GM20431 (cell line): ENCODE data around the gene USP4.
"Not testable (repeated sequence)": the region's sequence is repeated elsewhere in the genome, so short reads cannot be mapped to it uniquely, and the experiment has no call there.

ENCODE experiments used
- in situ Hi-C: fragments of 300-500 bp; cut with MseI, MboI; formaldehyde crosslinking; loops from one replicate; pipeline ENCODE4 v1.15.0; 2020; ENCODE audit warnings: low sequenced_read_pairs; ENCODE audit not compliant: unreplicated experiment

The USP4 gene, protein sequence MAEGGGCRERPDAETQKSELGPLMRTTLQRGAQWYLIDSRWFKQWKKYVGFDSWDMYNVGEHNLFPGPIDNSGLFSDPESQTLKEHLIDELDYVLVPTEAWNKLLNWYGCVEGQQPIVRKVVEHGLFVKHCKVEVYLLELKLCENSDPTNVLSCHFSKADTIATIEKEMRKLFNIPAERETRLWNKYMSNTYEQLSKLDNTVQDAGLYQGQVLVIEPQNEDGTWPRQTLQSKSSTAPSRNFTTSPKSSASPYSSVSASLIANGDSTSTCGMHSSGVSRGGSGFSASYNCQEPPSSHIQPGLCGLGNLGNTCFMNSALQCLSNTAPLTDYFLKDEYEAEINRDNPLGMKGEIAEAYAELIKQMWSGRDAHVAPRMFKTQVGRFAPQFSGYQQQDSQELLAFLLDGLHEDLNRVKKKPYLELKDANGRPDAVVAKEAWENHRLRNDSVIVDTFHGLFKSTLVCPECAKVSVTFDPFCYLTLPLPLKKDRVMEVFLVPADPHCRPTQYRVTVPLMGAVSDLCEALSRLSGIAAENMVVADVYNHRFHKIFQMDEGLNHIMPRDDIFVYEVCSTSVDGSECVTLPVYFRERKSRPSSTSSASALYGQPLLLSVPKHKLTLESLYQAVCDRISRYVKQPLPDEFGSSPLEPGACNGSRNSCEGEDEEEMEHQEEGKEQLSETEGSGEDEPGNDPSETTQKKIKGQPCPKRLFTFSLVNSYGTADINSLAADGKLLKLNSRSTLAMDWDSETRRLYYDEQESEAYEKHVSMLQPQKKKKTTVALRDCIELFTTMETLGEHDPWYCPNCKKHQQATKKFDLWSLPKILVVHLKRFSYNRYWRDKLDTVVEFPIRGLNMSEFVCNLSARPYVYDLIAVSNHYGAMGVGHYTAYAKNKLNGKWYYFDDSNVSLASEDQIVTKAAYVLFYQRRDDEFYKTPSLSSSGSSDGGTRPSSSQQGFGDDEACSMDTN

DNA sequence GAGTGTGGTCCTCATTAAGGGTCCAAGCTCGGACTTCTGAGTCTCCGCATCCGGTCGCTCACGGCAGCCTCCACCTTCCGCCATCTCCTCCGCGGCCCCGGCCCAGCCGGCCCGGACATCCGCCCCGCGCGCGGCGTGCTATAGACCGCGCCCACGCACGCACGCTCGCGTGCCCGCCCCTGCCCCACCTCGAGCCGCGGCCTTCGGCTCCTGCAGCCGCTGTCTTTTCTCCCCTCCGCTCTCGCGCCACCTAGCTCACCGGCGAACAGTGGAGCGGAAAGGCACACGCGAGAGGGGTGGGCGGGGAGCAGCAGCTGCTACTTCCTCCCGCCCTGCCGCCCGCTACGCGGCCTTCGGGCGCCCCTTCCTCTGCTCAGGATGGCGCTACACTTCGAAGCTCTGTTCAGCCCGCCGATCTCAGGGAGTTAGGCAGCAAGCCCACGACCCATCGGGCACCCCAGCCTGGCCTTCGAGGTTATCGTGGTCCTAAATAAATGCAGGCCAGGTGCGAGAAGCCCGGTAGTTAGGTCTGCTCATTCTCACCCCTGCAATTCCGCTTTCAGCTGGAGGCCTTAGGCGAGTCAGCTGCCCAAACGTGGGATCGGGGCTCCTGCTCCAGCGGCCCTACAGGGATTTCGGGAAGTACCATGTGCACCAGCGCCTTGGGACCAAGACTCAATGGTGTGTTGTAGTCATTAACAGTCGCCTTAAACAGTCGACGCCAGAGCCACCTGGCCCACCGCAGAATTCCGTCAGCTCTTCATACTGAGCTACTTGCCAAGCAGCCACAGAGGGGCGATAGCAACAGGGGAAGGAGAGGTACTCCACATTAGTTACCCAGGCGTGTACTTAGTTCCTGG, at the start of gene USP4:
USP4 (minus strand) TSS at position 113 of the 860 bp plus-strand sequence; CDS start at position 84, 29 bp downstream.
- in situ Hi-C loops: no loop called here

DNA sequence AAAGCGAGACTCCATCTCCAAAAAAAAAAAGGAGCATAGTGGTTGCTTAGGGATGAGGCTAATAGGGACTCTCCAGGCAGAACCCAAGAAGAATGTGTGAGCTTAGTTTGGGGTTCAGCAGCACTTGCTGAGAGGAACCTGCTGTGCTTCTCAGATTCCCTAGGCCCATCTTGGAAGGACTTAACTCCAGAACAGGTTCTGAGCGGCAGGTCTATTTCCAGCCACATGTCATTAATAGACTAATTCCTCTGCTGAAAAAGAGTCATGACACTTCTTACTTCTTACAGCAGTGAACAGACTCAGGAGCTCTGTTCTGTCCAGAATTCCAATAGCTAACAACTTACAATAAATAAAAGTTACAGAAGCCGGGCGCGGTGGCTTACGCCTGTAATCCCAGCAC, 49.4 kb upstream of the USP4 start:
- in situ Hi-C loops: no loop called here

DNA sequence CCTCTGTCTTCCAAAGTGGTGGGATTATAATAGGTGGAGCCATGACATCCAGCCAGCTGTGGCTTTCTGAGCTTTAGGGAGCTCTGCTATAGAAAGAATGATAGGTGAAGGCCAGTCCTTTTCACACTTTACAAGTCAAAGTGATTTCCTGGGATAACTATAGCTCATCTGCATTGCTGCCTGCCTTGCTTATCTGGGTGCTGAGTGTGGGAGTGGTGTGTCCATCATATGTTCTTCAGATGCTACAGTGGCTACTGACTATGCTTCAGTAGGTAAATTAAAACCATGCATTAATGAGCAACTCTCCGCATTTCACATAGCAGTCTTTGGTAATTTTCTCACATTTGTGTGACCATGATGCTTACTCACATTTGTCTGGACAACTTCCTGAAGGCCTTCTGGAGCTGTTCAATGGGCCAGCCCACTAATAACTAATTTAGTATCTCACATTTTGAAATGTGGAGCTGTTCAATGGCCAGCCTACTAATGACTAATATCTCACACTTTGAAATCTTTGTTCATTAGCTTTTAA, 48.5 kb upstream of the USP4 start:
- in situ Hi-C loops: no loop called here

DNA sequence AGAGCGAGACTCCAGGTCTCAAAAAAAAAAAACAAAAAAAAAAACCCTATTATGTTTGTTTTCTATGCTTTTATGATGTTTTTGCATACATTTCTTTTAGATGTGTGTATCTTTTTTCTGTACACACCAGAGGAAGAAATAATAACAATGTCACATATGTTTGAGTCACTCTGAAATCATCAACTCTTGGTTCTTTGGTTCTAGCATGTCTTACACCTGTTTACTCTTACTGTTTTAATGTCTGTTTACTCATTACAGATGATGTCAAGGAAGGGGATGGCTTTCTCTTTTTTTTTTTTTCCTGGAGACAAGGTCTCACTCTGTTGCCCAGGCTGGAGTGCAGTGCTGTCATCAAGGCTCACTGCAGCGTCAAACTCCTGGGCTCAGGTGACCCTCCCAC, 47.9 kb upstream of the USP4 start:
- in situ Hi-C loops: no loop called here

DNA sequence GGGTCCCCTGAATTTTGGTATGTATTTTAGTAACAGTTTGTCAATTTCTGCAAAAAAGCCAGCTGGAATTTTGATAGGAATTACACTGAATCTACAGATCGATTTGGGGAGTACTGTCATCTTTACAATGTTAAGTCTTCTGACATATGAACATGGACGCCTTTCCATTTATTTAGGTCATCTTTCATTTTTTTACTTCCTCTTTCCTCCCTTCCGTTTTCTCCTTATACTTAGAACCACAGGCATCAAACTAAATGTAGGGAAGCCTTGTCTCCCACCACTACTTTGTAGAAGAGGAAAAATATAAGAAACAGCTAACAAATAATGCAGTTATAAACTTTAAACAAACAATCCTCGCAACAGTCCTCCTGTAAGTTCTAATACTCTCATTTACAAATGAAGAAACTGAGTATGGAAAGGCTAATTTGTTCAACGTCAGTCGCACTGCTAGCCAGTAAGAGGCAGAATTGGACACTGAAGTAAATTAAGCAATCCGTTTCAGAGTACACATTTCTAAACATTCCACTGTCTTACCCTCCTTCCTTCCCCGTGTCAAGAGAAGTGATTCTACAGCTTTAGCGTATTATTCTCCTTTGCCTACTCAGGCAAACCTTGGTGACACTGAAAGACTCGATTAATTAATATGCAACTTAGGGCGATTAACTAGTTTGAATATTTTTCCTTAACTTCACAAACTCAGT, 46.4 kb upstream of the USP4 start:
- in situ Hi-C loops: no loop called here

DNA sequence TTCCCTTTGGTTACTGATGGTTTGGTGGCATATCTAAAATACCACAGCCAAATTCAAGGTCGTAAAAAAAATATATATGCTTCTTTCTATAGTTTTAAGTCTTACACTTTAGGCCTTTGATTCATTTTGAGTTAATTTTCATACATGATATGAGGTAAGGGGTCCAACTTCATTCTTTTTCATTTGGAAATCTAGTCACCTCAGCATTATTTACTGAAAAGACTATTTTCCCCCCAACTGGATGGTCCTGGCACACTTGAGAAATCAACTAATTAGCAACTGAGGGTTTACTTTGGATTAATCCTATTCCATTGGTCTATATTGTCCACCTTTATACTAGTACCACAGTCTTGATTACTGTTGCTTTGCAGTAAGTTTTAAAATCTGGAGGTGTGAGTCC, 45.8 kb upstream of the USP4 start:
- in situ Hi-C loops: no loop called here

DNA sequence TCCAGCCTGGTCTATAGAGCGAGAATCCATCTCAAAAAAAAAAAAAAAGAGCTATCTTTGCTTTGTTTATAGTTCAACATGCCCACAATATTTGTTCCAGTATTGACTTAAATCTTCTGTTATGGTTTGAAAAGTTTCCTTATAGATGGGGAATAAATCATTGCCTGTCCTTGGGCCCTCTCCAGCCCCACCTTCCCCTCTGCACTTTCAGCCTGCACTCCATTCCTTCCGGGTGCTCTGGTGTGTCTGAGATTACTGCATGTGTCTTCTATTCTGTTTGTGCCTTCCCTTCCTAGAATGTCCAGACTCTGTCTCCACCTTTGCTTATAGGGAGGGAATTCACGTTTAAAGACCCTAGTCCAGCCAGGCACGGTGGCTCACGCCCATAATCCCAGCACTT, 43.5 kb upstream of the USP4 start:
- in situ Hi-C loops: no loop called here

DNA sequence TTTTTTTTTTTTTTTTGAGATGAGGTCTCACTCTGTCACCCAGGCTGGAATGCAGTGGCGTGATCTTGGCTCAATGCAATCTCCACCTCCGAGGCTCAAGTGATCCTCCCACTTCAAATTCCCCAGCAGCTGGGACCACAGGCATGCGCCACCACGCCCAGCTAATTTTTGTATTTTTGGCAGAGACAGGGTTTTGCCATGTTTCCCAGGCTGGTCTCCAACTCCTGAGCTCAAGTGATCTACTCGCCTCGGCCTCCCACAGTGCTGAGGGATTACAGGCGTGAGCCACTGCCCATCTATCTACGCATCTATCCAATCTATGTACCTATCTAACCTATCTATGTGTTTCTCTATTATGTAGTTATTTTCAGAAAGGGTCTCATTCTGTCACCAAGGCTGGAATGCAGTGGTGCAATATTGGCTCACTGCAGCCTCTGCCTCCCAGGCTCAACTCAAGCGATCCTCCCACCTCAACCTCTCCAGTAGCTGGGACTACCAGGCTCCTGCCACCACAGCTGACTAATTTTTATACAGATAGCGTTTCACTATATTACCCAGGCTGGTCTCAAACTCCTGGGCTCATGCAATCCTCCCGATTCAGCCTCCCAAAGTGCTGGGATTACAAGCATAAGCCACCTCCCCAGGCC, 38.5 kb upstream of the USP4 start:
- in situ Hi-C loops: no loop called here

DNA sequence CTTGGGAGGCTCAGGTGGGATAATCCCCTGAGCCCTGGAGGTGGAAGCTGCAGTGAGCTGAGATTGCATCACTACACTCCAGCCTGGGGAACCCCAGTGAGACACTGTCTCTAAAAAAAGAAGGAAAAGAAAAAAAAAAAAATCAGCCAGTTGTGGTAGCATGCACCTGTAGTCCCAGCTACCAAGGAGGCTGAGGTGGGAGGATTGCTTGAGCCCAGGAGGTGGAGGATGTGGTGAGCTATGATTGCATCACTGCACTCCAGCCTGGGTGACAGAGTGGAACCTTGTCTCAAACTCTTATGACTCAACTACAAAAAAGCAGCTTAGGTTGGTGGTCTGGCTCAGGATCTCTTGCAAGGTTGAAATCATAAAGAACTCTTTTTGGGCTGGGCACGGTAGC, 37.6 kb upstream of the USP4 start:
- in situ Hi-C loops: no loop called here

DNA sequence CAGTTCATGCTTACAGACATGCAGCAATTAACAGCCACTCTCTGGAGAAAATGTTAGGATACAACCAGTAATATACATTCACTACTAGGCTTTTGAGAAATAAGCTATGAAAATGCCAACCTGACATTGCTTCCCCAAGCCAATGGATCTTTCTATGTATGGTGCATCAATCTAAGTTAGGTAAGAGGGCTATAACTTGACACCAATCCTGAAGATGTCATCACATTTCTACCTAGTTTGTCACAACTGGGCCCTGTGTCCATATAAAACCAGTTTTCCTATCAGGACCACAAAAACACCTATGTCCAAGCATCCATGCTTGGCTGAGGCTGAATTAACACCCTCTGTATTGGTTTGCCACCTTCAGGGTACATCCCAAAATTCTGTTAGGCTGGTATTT, 32.1 kb upstream of the USP4 start:
- in situ Hi-C loops: no loop called here

DNA sequence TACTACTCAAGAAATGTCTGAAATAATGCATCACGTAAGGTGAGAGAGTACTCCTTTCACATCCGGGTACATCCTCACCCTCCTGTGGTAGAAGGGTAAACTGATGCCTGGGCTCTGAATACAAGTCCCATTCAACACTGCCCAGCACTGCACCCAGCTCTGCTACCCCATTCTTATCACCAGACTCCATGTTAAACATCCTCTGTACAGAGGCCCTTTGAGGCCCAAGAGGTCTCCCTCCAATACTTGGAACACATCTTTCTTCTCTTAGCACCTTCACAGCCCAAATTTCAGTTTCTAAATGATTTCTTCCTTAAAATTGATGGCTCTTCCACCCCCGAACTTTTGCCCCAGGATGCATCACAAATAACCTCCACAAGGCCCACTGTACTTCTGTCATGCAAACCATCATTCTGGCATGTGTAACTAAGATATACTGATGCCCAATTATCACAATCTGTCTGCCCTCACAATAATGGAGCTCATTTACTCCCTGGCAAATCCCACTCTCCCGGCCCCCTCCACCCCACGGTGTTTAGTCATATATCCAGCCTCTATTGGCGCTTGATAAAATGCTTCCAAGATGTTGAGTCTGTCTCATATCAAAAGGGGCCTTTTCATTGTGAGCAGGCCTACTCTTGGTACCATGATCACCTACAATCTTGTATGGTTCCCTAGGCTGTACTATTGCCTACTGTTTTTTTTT, 30.9 kb upstream of the USP4 start:
- in situ Hi-C loops: no loop called here

DNA sequence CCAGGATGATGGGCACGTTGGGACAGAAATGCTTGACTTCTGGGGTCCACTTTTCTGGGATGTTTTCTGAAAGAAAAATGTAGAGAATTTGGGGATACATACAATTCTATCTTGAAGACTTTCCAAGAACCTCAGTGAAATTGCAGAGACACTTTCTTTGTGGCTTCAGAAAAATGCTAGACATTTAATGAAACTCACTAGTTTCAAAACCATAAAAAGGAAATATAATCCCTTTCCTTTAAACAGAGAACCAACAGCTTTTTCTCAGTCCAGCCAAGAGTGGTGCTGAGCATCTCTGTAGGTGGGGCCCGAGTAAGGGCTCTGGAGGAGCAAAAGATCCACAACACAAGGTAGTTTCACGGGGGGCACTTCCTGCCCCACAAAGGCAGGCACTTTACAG, 22.7 kb upstream of the USP4 start:
- in situ Hi-C loops: no loop called here

DNA sequence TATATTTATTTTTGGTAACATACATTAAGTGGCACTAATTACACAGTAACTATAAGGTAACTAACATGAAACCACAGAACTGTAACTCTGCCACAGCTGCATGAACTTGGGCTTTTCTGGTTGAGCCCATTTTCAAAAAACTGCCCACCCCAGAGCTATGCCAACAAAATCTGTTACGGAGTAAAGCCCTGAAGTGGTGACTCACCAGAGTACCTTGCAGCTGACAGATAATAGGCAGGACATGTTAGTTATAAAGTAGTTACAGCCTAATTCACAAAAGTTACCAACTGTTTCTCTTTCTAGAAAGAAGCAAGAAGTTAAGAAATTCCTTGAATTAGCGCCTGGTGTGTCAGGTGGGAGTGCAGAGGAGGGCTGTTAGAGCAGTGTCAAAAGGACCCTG, 19.8 kb upstream of the USP4 start:
- in situ Hi-C loops: no loop called here

DNA sequence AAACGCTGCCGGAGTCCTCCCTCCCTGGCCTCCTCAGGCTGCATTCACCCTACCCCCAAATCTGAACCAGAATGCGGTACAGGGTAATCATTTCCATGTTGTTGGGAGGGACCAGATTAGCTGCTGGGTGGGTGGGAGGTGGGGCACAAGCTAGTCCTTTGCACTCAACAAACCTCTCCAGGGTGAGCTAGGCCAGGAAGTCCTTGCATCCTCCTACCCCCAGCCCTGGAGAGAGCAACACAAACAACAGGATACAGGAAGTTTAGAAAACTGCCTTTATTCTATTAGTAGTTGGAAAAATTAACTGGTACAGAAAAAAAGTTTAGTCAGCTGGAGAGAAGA, 19.0 kb upstream of the USP4 start:
- in situ Hi-C loops: no loop called here

DNA sequence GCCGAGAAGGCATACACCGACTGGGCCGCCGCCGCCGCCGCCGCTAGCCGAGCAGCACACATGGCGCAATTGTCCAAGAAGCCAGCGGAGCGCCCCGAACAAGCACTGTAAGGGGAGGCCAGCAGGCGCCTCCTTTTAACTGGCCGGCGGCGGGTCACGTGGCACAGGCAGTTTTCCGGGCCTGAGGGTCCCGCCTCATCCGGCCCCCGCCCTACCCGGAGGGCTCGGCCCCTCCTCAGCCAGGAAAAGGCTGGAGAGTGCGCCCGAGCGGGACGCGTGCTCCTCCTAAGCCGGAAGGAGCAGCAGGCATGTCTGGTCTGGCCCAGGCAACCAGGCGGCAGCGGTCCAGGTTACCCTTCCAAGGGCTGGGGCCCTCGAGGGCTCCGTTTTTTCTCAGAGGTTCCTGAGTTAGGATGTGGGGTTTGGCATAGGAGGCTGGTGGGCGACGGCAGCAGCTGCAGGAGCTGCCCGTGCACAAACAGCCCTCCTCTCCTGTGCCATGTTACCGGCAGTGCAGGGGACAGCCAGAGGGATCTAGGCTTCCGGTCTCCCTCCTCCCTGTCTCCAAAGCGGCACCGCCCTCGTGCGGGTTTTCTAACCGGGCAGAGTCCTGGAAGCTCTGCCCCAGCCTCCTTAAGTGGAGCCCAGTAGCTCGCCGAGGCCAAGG, 18.5 kb upstream of the USP4 start, which contains the start of gene GPX1:
GPX1 (minus strand) TSS at position 137 of the 667 bp plus-strand sequence; CDS start at position 62, 75 bp downstream.
- in situ Hi-C loops: no loop called here

DNA sequence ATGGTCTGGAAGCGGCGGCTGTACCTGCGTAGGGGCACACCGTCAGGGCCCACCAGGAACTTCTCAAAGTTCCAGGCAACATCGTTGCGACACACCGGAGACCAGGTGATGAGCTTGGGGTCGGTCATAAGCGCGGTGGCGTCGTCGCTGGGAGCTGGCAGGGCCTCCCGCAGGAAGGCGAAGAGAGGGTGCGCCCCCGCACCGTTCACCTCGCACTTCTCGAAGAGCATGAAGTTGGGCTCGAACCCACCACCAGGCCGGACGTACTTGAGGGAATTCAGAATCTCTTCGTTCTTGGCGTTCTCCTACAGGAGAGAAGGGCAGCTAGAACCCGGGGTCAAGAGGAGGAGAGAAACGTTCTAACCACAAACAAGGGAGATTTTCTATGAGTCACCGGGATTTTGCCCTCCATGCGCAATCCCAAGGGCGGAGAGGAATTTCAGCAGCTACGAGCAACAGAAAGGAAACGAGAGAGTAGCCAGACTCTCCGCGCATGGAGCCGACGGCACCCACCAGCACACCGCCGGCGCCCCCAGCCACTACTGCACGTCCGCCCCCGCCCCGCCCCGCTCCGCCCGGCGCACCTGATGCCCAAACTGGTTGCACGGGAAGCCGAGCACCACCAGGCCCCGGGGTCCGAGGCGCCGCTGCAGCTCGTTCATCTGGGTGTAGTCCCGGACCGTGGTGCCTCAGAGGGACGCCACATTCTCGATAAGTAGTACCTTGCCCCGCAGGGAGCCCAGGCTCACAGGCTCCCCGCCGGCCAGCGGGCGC, 17.8 kb upstream of the USP4 start:
- in situ Hi-C loops: not testable (repeated sequence)

DNA sequence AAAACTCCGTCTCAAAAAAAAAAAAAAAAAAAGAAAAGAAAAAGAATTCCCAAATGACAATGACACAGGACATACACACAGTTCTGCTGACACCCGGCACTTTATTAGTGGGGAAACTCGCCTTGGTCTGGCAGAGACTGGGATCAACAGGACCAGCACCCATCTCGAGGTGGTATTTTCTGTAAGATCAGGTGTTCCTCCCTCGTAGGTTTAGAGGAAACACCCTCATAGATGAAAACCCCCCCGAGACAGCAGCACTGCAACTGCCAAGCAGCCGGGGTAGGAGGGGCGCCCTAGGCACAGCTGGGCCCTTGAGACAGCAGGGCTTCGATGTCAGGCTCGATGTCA, 17.2 kb upstream of the USP4 start:
- in situ Hi-C loops: not testable (repeated sequence)
